SU-DHL-6 (cell line): Measurements from ENCODE around the gene NPFFR1.

Source experiments
- CTCF ChIP-seq: fragments of 200-600 bp; sonication (generic); IDR thresholded peaks from one replicate; pipeline ENCODE4 v1.5.1; 2017; ENCODE audit warnings: antibody characterized with exemption, mild to moderate bottlenecking, low read length, moderate library complexity; ENCODE audit not compliant: insufficient read depth, poor library complexity, severe bottlenecking
- EZH2phosphoT487 ChIP-seq: fragments of 200-600 bp; sonication (generic), shearing (Covaris generic); conservative IDR thresholded peaks from 2 replicates; pipeline ENCODE4 v1.6.1; 2018; ENCODE audit warnings: mild to moderate bottlenecking, antibody characterized with exemption, low read length, moderate library complexity, mixed read lengths

- TF ChIP-seq CTCF, result no peak
- no peak for TF ChIP-seq EZH2phosphoT487
Observed at GRCh38 chr10:70241081-70241480, 42.7 kb downstream of the NPFFR1 start.
